ENCODE measurements around the gene RTN4R. TPM values are rescaled to one million over a fixed set of nuclear protein-coding genes. Genes with fewer than 3 reads are reported as not detected.

The RTN4R gene
- total and polyA plus RNA-seq, 2 of the 8 experiments (the other 6 are each of a cell fraction or from before 2014, with no cell fraction given), result 21.8 to 41.3 TPM

DNA sequence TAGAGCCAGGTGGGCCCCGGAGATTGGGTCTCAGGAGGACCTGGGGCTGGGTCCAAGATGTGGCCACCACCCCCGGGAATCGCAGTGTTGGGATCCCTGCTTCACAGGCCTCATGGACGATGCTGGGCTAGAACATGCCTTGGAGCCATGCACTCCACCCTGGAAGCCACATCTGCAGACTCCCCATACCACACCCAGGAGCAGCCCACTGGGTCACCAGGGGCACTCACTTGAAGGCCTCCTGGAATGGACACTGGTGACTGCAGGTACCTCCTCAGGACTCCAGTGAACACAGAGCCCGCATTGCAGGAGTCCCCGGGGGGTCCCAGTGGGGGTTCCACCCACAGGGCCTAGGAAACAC, 25.0 kb downstream of the RTN4R start:
- Histone ChIP-seq H3K27ac (ENCODE audit: low read depth, low read length) (no peak overlapping the region), H4K5ac (ENCODE audit: insufficient read length, low read depth, low read length) (no peak overlapping the region), H3K18ac (ENCODE audit: extremely low read depth, low read length) (peak overlapping the region; percentile 24; the same call in 1 of the 2 replicates), H3K4ac (replicated peaks; ENCODE audit: insufficient read length, low read depth, low read length) (no peak overlapping the region), H2BK20ac (ENCODE audit: low read length) (no peak overlapping the region), H4K8ac (ENCODE audit: extremely low read depth, insufficient read depth, low read length) (peak overlapping the region; percentile 57), H2BK5ac (ENCODE audit: low read depth, low read length) (peak overlapping the region; percentile 66; the same call in 1 of the 2 replicates), H4K91ac (replicated peaks; ENCODE audit: insufficient read length, low read length) (no peak overlapping the region), H2AFZ (ENCODE audit: low read length) (no peak overlapping the region), H3K36me3 (ENCODE audit: control insufficient read depth in 2 of 4, insufficient read depth in 4 of 4, low read length in 3 of 4) (peaks cover 0 to 14% (median 0%) of the 10 kb centered on the region in 4 experiments; a peak in 2 of 8 replicates), H2AK5ac (ENCODE audit: low read depth, low read length) (no peak overlapping the region), H2BK12ac (ENCODE audit: low read depth, low read length) (no peak overlapping the region), H4K20me1 (replicated peaks in 1 of 2; ENCODE audit: control insufficient read depth in 1 of 2, insufficient read depth in 2 of 2, low read length in 2 of 2) (peaks cover 6% of the 10 kb centered on the region in 2 experiments), H3K79me2 (ENCODE audit: control insufficient read depth in 1 of 2, insufficient read depth in 2 of 2, low read length in 2 of 2) (no peaks in the 10 kb centered on the region), H3K4me2 (ENCODE audit: insufficient read depth in 1 of 2, low read depth in 2 of 2, low read length in 2 of 2) (no peak overlapping the region), H3K79me1 (ENCODE audit: low read depth, low read length) (peaks cover 12% of the 10 kb centered on the region), H3K4me1 (replicated peaks in 1 of 4; ENCODE audit: control insufficient read depth in 3 of 4, insufficient read depth in 4 of 4, low read length in 3 of 4) (peaks cover 7 to 49% (median 23%) of the 10 kb centered on the region in 4 experiments), H3K23me2 (ENCODE audit: low read depth, low read length) (no peaks in the 10 kb centered on the region), H3K27me3 (replicated peaks in 1 of 4; ENCODE audit: control insufficient read depth in 3 of 4, extremely low read depth in 1 of 4, insufficient read depth in 3 of 4, low read length in 3 of 4) (no peaks in the 10 kb centered on the region), H3K14ac (ENCODE audit: insufficient read length) (no peak overlapping the region), H2BK120ac (replicated peaks; ENCODE audit: low read depth, low read length) (no peak overlapping the region), H2BK15ac (ENCODE audit: low read length) (no peak overlapping the region), H3K9ac (replicated peaks in 1 of 4; ENCODE audit: extremely low read depth in 1 of 4, low read depth in 3 of 4, low read length in 3 of 4) (no peak overlapping the region), H3K23ac (ENCODE audit: insufficient read length) (no peak overlapping the region), H3K9me3 (ENCODE audit: insufficient read depth in 2 of 2, low read depth in 1 of 2, low read length in 1 of 2) (no peaks in the 10 kb centered on the region), H3K56ac (replicated peaks; ENCODE audit: insufficient read length, low read depth, low read length) (no peak overlapping the region), H3K4me3 (ENCODE audit: extremely low read depth in 1 of 4, insufficient read depth in 2 of 4, low read depth in 3 of 4, low read length in 4 of 4) (no peak overlapping the region)
- DNase-seq (ENCODE audit: low read depth in 1 of 2, low spot score in 2 of 2) (no peak), FAIRE-seq (no peak)
- 92% methylated on average over 6 of the region's 6 CpGs; no CpG with 5 or more reads in 1 of the 2 experiments for WGBS, 2 experiments (ENCODE audit: extremely low coverage in 1 of 2, insufficient coverage in 1 of 2, insufficient read length in 1 of 2, insufficient replicate concordance in 2 of 2, low coverage in 1 of 2, low lambda C conversion rate in 2 of 2, missing lambda C conversion rate in 1 of 2)
- no peak for TF ChIP-seq BRCA1 (IDR thresholded peaks at IDR 0.05; ENCODE audit: low read depth, low read length)
- TF ChIP-seq CBX8 (IDR thresholded peaks at IDR 0.05; ENCODE audit: borderline replicate concordance, low read depth, low read length), result no peak
- no peak for TF ChIP-seq CREB1 (IDR thresholded peaks at IDR 0.05)
- TF ChIP-seq ZNF274 (IDR thresholded peaks at IDR 0.05; ENCODE audit: borderline replicate concordance, extremely low read depth, low read length), result no peak
- TF ChIP-seq SIN3A (conservative IDR thresholded peaks at IDR 0.05 in 1 of 2, IDR thresholded peaks at IDR 0.05 in 1 of 2; ENCODE audit: low read depth in 1 of 2, low read length in 2 of 2), result no peak
- TF ChIP-seq TAF1 (IDR thresholded peaks at IDR 0.05; ENCODE audit: low read depth, low read length), result no peak
- TF ChIP-seq RAD21 (IDR thresholded peaks at IDR 0.05 in 1 of 2, conservative IDR thresholded peaks at IDR 0.05 in 1 of 2; ENCODE audit: low read depth in 2 of 2, low read length in 2 of 2), result no peak
- no peak for TF ChIP-seq YY1 (IDR thresholded peaks at IDR 0.05; ENCODE audit: low read depth, low read length)
- TF ChIP-seq GABPA (IDR thresholded peaks at IDR 0.05; ENCODE audit: borderline replicate concordance, insufficient read depth, low read length), result no peak
- POLR2A ChIA-PET (ENCODE audit: partially characterized antibody), result interaction anchor here (0.9 kb wide), 1 partner anchor 37 kb away, joined by 3 read pairs; no protein-coding TSS in a partner anchor
- CTCF ChIA-PET (ENCODE audit: partially characterized antibody), result interaction anchor here (0.6 to 4.4 kb wide), 4 partner anchors 9 to 86 kb away, joined by 3 to 19 read pairs (median 4); no protein-coding TSS in a partner anchor

All from H1 (cell line).